IMR-90 (cell line): ENCODE measurements around the gene ST6GALNAC2. TPM values are rescaled to one million over a fixed set of nuclear protein-coding genes. Genes with fewer than 3 reads are reported as not detected.

Experiments used
- ATAC-seq: fragments of 200-7000 bp; cut with Tn5 transposase; 2 replicates; pipeline ENCODE4 v1.9.1; 2020; ENCODE audit warnings: low read depth, mild to moderate bottlenecking, moderate library complexity
- BruUV-seq: library from RNA; stranded (reverse); fragments of 400-500 nt; replicated peaks from 2 replicates; lab custom pipeline; 2021; lab: Mats Ljungman, UMichigan
- CTCF ChIA-PET: fragments of 300-600 bp; formaldehyde crosslinking; extraction: SDS; loops from one replicate; lab custom pipeline; 2021; ENCODE audit warnings: antibody characterized with exemption; lab: Yijun Ruan, JAX
- POLR2A ChIA-PET: fragments of 300-600 bp; sonication (Branson Sonifier 250); formaldehyde crosslinking; loops from one replicate; lab custom pipeline; 2022; ENCODE audit warnings: antibody characterized with exemption; ENCODE audit not compliant: unreplicated experiment; lab: Charles Lee
- DNase-seq: peaks from one replicate; pipeline ENCODE4 v3.0.0; 2013
- H2AFZ ChIP-seq: replicated peaks from 2 replicates; pipeline ENCODE3; 2013; ENCODE audit warnings: low read length, mild to moderate bottlenecking; ENCODE audit not compliant: poor library complexity
- H2AK5ac ChIP-seq: 2 replicates; pipeline ENCODE4 v1.6.1; 2013; ENCODE audit warnings: low read depth, low read length, inconsistent platforms
- H2AK9ac ChIP-seq: replicated peaks from 2 replicates; pipeline ENCODE3; 2013; ENCODE audit warnings: mild to moderate bottlenecking, low read depth, low read length, moderate library complexity; ENCODE audit not compliant: poor library complexity
- H2BK120ac ChIP-seq: 2 replicates; pipeline ENCODE4 v1.6.1; 2013; ENCODE audit warnings: low read depth, low read length, inconsistent platforms
- H2BK15ac ChIP-seq: 3 replicates; pipeline ENCODE4 v1.6.1; 2013; ENCODE audit warnings: low read depth, low read length, inconsistent platforms
- H2BK20ac ChIP-seq: 2 replicates; pipeline ENCODE4 v1.6.1; 2013; ENCODE audit warnings: low read depth, mild to moderate bottlenecking, inconsistent platforms, low read length, moderate library complexity
- H2BK5ac ChIP-seq: 2 replicates; pipeline ENCODE4 v1.6.1; 2013; ENCODE audit warnings: mild to moderate bottlenecking, low read depth, low read length, inconsistent platforms; ENCODE audit not compliant: poor library complexity, severe bottlenecking
- H3K14ac ChIP-seq: replicated peaks from 2 replicates; pipeline ENCODE4 v1.6.1; 2013; ENCODE audit warnings: low read depth, low read length, inconsistent platforms
- H3K18ac ChIP-seq: 2 replicates; pipeline ENCODE4 v1.6.1; 2013; ENCODE audit warnings: low read depth, low read length, control low read depth
- H3K23ac ChIP-seq: 2 replicates; pipeline ENCODE4 v1.6.1; 2013; ENCODE audit warnings: low read depth, low read length, inconsistent platforms
- H3K27ac ChIP-seq: 2 replicates; pipeline ENCODE4 v1.5.1; 2013; ENCODE audit warnings: mild to moderate bottlenecking, control low read depth, low read length; ENCODE audit not compliant: insufficient read depth
- H3K27me3 ChIP-seq: 2 replicates; pipeline ENCODE4 v1.6.1; 2013; ENCODE audit warnings: low read length; ENCODE audit not compliant: control insufficient read depth, insufficient read depth
- H3K36me3 ChIP-seq: 2 replicates; pipeline ENCODE4 v1.6.1; 2013; ENCODE audit warnings: low read length, mixed read lengths; ENCODE audit not compliant: control insufficient read depth, insufficient read depth
- H3K4ac ChIP-seq: 2 replicates; pipeline ENCODE4 v1.6.1; 2013; ENCODE audit warnings: low read depth, low read length, inconsistent platforms
- H3K4me1 ChIP-seq: 2 replicates; pipeline ENCODE4 v1.6.1; 2013; ENCODE audit warnings: low read length, mixed read lengths; ENCODE audit not compliant: control insufficient read depth, insufficient read depth
- H3K4me2 ChIP-seq: 2 replicates; pipeline ENCODE4 v1.6.1; 2013; ENCODE audit warnings: low read depth, mild to moderate bottlenecking, control low read depth, low read length, moderate library complexity
- H3K4me3 ChIP-seq: 2 replicates; pipeline ENCODE4 v1.5.1; 2013; ENCODE audit warnings: low read depth, mild to moderate bottlenecking, control low read depth, low read length, moderate library complexity; ENCODE audit not compliant: insufficient read depth
- H3K56ac ChIP-seq: 2 replicates; pipeline ENCODE4 v1.6.1; 2013; ENCODE audit warnings: low read length, inconsistent platforms; ENCODE audit not compliant: insufficient read depth; ENCODE audit errors: extremely low read depth
- H3K79me1 ChIP-seq, 2 experiments: 2 replicates each; pipeline ENCODE4 v1.6.1; 2013; ENCODE audit warnings: low read length in 2 of 2, inconsistent platforms in 1 of 2, low read depth in 1 of 2
- H3K9ac ChIP-seq: 2 replicates; pipeline ENCODE4 v1.6.1; 2013; ENCODE audit warnings: low read depth, low read length, control low read depth
- H3K9me1 ChIP-seq: 2 replicates; pipeline ENCODE4 v1.6.1; 2013; ENCODE audit warnings: low read length, inconsistent platforms; ENCODE audit not compliant: insufficient read depth
- H3K9me3 ChIP-seq: 2 replicates; pipeline ENCODE4 v1.6.1; 2013; ENCODE audit warnings: low read length; ENCODE audit not compliant: control insufficient read depth, insufficient read depth
- H4K20me1 ChIP-seq: 2 replicates; pipeline ENCODE4 v1.6.1; 2013; ENCODE audit warnings: low read length, inconsistent platforms; ENCODE audit not compliant: insufficient read depth
- H4K5ac ChIP-seq: 2 replicates; pipeline ENCODE4 v1.6.1; 2013; ENCODE audit warnings: mild to moderate bottlenecking, low read depth, low read length, control low read depth
- H4K8ac ChIP-seq, 2 experiments: 2 replicates each; pipeline ENCODE4 v1.6.1; 2013; ENCODE audit warnings: low read depth in 2 of 2, low read length in 2 of 2, control low read depth in 1 of 2, inconsistent platforms in 1 of 2
- H4K91ac ChIP-seq: 2 replicates; pipeline ENCODE4 v1.6.1; 2013; ENCODE audit warnings: low read depth, low read length, inconsistent platforms; ENCODE audit not compliant: insufficient read depth
- BHLHE40 ChIP-seq: fragments of 150-350 bp; IDR thresholded peaks from 2 replicates; pipeline ENCODE4 v1.6.1; 2016; ENCODE audit warnings: mild to moderate bottlenecking, low read depth, low read length
- CEBPB ChIP-seq: IDR thresholded peaks from 2 replicates; pipeline ENCODE4 v1.6.1; 2012; ENCODE audit warnings: low read depth, low read length, improper control_type of control experiment
- FOS ChIP-seq: fragments of 150-350 bp; IDR thresholded peaks from 2 replicates; pipeline ENCODE4 v1.6.1; 2016; ENCODE audit warnings: low read depth, low read length
- MAFK ChIP-seq: IDR thresholded peaks from 2 replicates; pipeline ENCODE4 v1.6.1; 2012; ENCODE audit warnings: low read depth, low read length, improper control_type of control experiment
- MAZ ChIP-seq: IDR thresholded peaks from 2 replicates; pipeline ENCODE4 v1.6.1; 2012; ENCODE audit warnings: low read depth, mild to moderate bottlenecking, low read length, improper control_type of control experiment, moderate library complexity, borderline replicate concordance
- NFE2L2 ChIP-seq: fragments of 150-350 bp; IDR thresholded peaks from 2 replicates; pipeline ENCODE4 v1.6.1; 2016; ENCODE audit warnings: low read depth, mild to moderate bottlenecking, low read length
- RAD21 ChIP-seq: IDR thresholded peaks from 2 replicates; pipeline ENCODE4 v1.6.1; 2012; ENCODE audit warnings: low read length, improper control_type of control experiment
- RCOR1 ChIP-seq: IDR thresholded peaks from 2 replicates; pipeline ENCODE4 v1.6.1; 2012; ENCODE audit warnings: mild to moderate bottlenecking, low read length, improper control_type of control experiment; ENCODE audit not compliant: insufficient replicate concordance
- RFX5 ChIP-seq: IDR thresholded peaks from 2 replicates; pipeline ENCODE4 v1.8.0; 2012; ENCODE audit warnings: low read depth, mild to moderate bottlenecking, low read length, moderate library complexity
- WGBS, 2 experiments: methylation state at CpG; one replicate each; pipeline versions ENCODE4 v1.1.5 to v1.1.7; 2013; ENCODE audit warnings: missing lambda C conversion rate in 2 of 2; ENCODE audit not compliant: insufficient read length in 1 of 2; ENCODE audit errors: extremely low coverage in 2 of 2; 5-methylcytosine and 5-hydroxymethylcytosine counted together
- dilution Hi-C: fragments of 300-500 bp; cut with HindIII; formaldehyde crosslinking; loops from one replicate; pipeline ENCODE4 v1.14.3; 2018; ENCODE audit warnings: low sequenced_read_pairs; ENCODE audit not compliant: unreplicated experiment
- in situ Hi-C: fragments of 300-500 bp; cut with MboI; formaldehyde crosslinking; loops from 3 replicates; pipeline ENCODE4 v1.14.3; 2019; ENCODE audit warnings: low sequenced_read_pairs, inconsistent platforms, mixed read lengths
- intact Hi-C: fragments of 100-400 bp; cut with micrococcal nuclease; formaldehyde crosslinking; loops from 2 replicates; pipeline ENCODE4 v1.10.0; 2022
- polyA plus RNA-seq, 3 experiments: library from polyadenylated mRNA; depleted of rRNA; stranded (reverse); fragments of >200 nt; gene quantifications; 2 replicates each; pipeline ENCODE4 v1.2.3, GENCODE V29; 2012; ENCODE audit warnings: low replicate concordance in 1 of 3
- total RNA-seq: library from RNA; depleted of rRNA; stranded (reverse); fragments of >200 nt; gene quantifications from 2 replicates; pipeline ENCODE4 v1.2.3, GENCODE V29; 2012
- TF ChIP-seq, protein P1 (sequence below): fragments of 150-350 bp; IDR thresholded peaks from 2 replicates; pipeline ENCODE4 v1.6.1; 2017; ENCODE audit warnings: mild to moderate bottlenecking, antibody characterized with exemption, low read length, low read depth
- TF ChIP-seq, protein P2 (sequence below): conservative IDR thresholded peaks from 2 replicates; pipeline ENCODE4 v1.5.1; 2012; ENCODE audit warnings: mild to moderate bottlenecking, low read depth, low read length, improper control_type of control experiment

Gene ST6GALNAC2
- total and polyA plus RNA-seq, 2 of the 4 experiments (the other 2 are of a cell fraction), result 0.10 TPM; not detected in 1

DNA sequence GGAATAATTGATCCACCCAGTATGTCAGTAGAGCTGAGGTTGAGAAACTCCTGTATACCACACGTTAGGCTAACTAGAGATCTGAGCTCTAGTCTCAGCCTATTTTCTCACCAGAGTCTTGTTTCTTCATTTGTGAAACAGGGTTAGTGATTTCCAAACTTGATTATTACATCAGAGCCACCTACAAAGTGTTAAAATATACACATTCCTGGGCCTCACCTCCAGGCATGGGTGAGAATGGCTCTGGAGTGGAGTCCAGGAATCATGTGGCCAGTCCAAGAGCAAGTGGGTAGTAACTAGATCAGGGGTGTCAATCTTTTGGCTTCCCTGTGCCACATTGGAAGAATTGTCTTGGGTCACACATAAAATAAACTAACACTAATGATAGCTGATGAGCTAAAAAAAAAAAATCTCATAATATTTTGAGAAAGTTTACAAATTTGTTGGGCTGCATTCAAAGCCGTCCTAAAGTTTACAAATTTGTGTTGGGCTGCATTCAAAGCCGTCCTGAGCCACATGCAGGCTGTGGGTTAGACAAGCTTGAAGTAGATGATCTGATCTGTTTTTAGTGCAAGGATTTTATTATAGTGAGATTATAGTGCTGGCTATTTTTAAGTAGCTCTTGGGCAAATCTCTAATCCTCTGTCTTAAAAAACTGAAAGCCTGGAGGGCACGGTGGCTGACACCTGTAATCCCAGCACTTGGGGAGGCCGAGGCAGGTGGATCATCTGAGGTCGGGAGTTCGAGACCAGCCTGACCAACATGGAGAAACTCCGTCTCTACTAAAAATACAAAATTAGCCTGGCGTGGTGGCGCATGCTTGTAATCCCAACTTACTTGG is 25.4 kb downstream of the ST6GALNAC2 start:
- Histone ChIP-seq H3K36me3 (peaks cover 21% of the 10 kb centered on the region), H3K9me3 (no peaks in the 10 kb centered on the region), H3K23ac (peak overlapping the region; percentile 85; the same call in 1 of the 2 replicates), H3K79me1 (peaks cover 9 to 58% of the 10 kb centered on the region in 2 experiments), H3K18ac (no peak overlapping the region), H4K5ac (no peak overlapping the region), H2AK9ac (no peak overlapping the region), H4K20me1 (peaks cover 59% of the 10 kb centered on the region), H3K27ac (peak overlapping the region; percentile 56; the same call in 1 of the 2 replicates), H3K4me2 (peak overlapping the region; percentile 45), H3K27me3 (no peaks in the 10 kb centered on the region), H4K8ac (no peak overlapping the region; a peak in 1 of 4 replicates), H2BK5ac (peak overlapping the region; percentile 72), H2AK5ac (no peak overlapping the region), H3K4me3 (no peak overlapping the region), H2BK20ac (no peak overlapping the region), H3K9me1 (peaks cover 10% of the 10 kb centered on the region), H3K4ac (peak overlapping the region; percentile 25; the same call in 1 of the 2 replicates), H2BK15ac (no peak overlapping the region), H4K91ac (no peak overlapping the region), H2AFZ (no peak overlapping the region), H3K14ac (peak overlapping the region; percentile 57; the same call in 1 of the 2 replicates), H2BK120ac (no peak overlapping the region), H3K9ac (peak overlapping the region; percentile 53; the same call in 1 of the 2 replicates), H3K56ac (no peak overlapping the region), H3K4me1 (peaks cover 19% of the 10 kb centered on the region)
- POLR2A ChIA-PET, result interaction anchor here (0.6 kb wide), 1 partner anchor 293 kb away, joined by 3 read pairs; no protein-coding TSS in a partner anchor
- intact Hi-C loops (no loop called here), in situ Hi-C loops (no loop called here), dilution Hi-C loops (no loop called here)
- no TSS peak for BruUV-seq
- CTCF ChIA-PET, result interaction anchor here (0.5 to 2.1 kb wide), 3 partner anchors 64 to 719 kb away, joined by 3 to 5 read pairs (median 4); no protein-coding TSS in a partner anchor
- 93% methylated on average over 3 of the region's 10 CpGs; no CpG with 5 or more reads in 1 of the 2 experiments for WGBS, 2 experiments
- TF ChIP-seq NFE2L2 (no peak), RAD21 (no peak), MAZ (no peak), MAFK (no peak), RFX5 (no peak), CEBPB (no peak), FOS (no peak), RCOR1 (no peak), BHLHE40 (no peak)
- TF ChIP-seq, protein P1, sequence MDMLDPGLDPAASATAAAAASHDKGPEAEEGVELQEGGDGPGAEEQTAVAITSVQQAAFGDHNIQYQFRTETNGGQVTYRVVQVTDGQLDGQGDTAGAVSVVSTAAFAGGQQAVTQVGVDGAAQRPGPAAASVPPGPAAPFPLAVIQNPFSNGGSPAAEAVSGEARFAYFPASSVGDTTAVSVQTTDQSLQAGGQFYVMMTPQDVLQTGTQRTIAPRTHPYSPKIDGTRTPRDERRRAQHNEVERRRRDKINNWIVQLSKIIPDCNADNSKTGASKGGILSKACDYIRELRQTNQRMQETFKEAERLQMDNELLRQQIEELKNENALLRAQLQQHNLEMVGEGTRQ, result no peak
- TF ChIP-seq, protein P2, sequence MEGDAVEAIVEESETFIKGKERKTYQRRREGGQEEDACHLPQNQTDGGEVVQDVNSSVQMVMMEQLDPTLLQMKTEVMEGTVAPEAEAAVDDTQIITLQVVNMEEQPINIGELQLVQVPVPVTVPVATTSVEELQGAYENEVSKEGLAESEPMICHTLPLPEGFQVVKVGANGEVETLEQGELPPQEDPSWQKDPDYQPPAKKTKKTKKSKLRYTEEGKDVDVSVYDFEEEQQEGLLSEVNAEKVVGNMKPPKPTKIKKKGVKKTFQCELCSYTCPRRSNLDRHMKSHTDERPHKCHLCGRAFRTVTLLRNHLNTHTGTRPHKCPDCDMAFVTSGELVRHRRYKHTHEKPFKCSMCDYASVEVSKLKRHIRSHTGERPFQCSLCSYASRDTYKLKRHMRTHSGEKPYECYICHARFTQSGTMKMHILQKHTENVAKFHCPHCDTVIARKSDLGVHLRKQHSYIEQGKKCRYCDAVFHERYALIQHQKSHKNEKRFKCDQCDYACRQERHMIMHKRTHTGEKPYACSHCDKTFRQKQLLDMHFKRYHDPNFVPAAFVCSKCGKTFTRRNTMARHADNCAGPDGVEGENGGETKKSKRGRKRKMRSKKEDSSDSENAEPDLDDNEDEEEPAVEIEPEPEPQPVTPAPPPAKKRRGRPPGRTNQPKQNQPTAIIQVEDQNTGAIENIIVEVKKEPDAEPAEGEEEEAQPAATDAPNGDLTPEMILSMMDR, result no peak
- DNase-seq, result no peak
- ATAC-seq, result no peak
